ENCODE results near the gene DNAJC27. TPM values are rescaled to one million over a fixed set of nuclear protein-coding genes. Genes with fewer than 3 reads are reported as not detected.

Gene DNAJC27
- total RNA-seq, 1 donor from 2014 or later: 7.0 TPM

DNA sequence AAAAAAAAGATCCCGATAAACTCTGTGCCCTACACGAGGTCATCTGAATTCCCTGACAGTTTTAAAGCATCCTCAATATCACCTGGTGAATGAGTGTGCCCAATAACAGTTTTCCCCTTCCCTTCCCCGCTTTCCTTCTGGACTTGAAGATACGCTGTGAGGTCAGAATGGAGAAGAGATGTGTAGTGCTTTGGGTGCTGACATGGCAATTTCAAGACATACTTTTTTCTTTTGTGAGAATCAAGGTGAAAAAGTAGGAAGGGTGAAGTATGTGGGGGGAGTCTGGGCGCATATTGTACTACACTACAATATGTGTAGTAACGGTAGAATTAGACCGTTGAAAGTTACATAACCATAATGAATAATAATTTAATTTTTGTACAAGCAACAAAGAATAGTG is 21.7 kb downstream of the DNAJC27 start:
- peaks cover 3% of the 10 kb centered on the region for H3K9me3 Mint-ChIP-seq (ENCODE audit: unreplicated experiment)
- H3K4me1 Mint-ChIP-seq (ENCODE audit: unreplicated experiment): no peaks in the 10 kb centered on the region
- H3K36me3 Mint-ChIP-seq (ENCODE audit: unreplicated experiment): peaks cover 67% of the 10 kb centered on the region
- H3K4me3 Mint-ChIP-seq (ENCODE audit: unreplicated experiment): no peak overlapping the region
- no peak overlapping the region for H3K27ac Mint-ChIP-seq (ENCODE audit: unreplicated experiment)
- no peaks in the 10 kb centered on the region for H3K27me3 Mint-ChIP-seq (ENCODE audit: unreplicated experiment)
- TF ChIP-seq, protein P1, sequence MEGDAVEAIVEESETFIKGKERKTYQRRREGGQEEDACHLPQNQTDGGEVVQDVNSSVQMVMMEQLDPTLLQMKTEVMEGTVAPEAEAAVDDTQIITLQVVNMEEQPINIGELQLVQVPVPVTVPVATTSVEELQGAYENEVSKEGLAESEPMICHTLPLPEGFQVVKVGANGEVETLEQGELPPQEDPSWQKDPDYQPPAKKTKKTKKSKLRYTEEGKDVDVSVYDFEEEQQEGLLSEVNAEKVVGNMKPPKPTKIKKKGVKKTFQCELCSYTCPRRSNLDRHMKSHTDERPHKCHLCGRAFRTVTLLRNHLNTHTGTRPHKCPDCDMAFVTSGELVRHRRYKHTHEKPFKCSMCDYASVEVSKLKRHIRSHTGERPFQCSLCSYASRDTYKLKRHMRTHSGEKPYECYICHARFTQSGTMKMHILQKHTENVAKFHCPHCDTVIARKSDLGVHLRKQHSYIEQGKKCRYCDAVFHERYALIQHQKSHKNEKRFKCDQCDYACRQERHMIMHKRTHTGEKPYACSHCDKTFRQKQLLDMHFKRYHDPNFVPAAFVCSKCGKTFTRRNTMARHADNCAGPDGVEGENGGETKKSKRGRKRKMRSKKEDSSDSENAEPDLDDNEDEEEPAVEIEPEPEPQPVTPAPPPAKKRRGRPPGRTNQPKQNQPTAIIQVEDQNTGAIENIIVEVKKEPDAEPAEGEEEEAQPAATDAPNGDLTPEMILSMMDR (IDR thresholded peaks at IDR 0.05): no peak
- DNase-seq (ENCODE audit: extremely low spot score, unreplicated experiment): no peak

GRCh38 chr2:24948506-24948905 is 23.2 kb downstream of the DNAJC27 start:
- peaks cover 2% of the 10 kb centered on the region for H3K4me1 Mint-ChIP-seq (ENCODE audit: unreplicated experiment)
- TF ChIP-seq, protein P1 (IDR thresholded peaks at IDR 0.05): no peak
- no peaks in the 10 kb centered on the region for H3K27me3 Mint-ChIP-seq (ENCODE audit: unreplicated experiment)
- no peak for DNase-seq (ENCODE audit: extremely low spot score, unreplicated experiment)
- H3K27ac Mint-ChIP-seq (ENCODE audit: unreplicated experiment): no peak overlapping the region
- peaks cover 54% of the 10 kb centered on the region for H3K36me3 Mint-ChIP-seq (ENCODE audit: unreplicated experiment)
- H3K9me3 Mint-ChIP-seq (ENCODE audit: unreplicated experiment): no peaks in the 10 kb centered on the region
- no peak overlapping the region for H3K4me3 Mint-ChIP-seq (ENCODE audit: unreplicated experiment)

DNA sequence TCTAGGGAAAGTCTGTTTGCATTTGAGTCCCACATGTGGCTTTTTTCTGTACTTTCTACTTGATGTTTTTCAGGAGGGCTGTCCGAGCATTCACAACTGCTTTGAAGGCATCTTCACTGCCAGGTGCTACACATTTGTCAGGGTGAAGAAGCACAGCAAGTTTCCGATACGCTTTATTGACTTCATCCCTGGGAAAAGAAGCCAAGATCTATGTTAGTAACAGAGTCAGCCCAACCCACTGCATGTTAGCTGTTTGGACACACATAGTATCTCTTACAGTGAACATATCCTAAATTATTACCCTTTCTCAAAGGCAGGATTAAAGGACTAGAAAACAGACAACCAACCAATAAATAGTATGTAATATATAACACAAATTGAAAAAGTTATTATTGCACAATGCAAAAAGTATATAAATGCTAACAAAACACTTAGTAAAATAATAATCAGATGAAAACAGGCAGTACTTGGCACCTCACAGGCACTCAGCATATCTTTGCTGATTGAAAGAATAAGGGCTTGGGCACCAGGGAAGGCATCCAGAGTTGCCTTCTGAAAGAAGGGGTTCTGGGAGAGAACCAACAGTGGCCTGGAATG is 24.1 kb downstream of the DNAJC27 start:
- Mint-ChIP-seq H3K27me3 (ENCODE audit: unreplicated experiment) (no peaks in the 10 kb centered on the region), H3K4me1 (ENCODE audit: unreplicated experiment) (peaks cover 4% of the 10 kb centered on the region), H3K36me3 (ENCODE audit: unreplicated experiment) (peaks cover 46% of the 10 kb centered on the region), H3K9me3 (ENCODE audit: unreplicated experiment) (no peaks in the 10 kb centered on the region), H3K4me3 (ENCODE audit: unreplicated experiment) (no peak overlapping the region), H3K27ac (ENCODE audit: unreplicated experiment) (no peak overlapping the region)
- DNase-seq (ENCODE audit: extremely low spot score, unreplicated experiment): no peak
- TF ChIP-seq, protein P1 (IDR thresholded peaks at IDR 0.05): no peak

- Mint-ChIP-seq H3K36me3 (ENCODE audit: unreplicated experiment) (peaks cover 34% of the 10 kb centered on the region), H3K4me3 (ENCODE audit: unreplicated experiment) (no peak overlapping the region), H3K9me3 (ENCODE audit: unreplicated experiment) (no peaks in the 10 kb centered on the region), H3K27me3 (ENCODE audit: unreplicated experiment) (no peaks in the 10 kb centered on the region), H3K27ac (ENCODE audit: unreplicated experiment) (no peak overlapping the region), H3K4me1 (ENCODE audit: unreplicated experiment) (peaks cover 4% of the 10 kb centered on the region)
- DNase-seq (ENCODE audit: extremely low spot score, unreplicated experiment): no peak
- TF ChIP-seq, protein P1 (IDR thresholded peaks at IDR 0.05): no peak
Observed at GRCh38 chr2:24945907-24946306, 25.8 kb downstream of the DNAJC27 start.

DNA sequence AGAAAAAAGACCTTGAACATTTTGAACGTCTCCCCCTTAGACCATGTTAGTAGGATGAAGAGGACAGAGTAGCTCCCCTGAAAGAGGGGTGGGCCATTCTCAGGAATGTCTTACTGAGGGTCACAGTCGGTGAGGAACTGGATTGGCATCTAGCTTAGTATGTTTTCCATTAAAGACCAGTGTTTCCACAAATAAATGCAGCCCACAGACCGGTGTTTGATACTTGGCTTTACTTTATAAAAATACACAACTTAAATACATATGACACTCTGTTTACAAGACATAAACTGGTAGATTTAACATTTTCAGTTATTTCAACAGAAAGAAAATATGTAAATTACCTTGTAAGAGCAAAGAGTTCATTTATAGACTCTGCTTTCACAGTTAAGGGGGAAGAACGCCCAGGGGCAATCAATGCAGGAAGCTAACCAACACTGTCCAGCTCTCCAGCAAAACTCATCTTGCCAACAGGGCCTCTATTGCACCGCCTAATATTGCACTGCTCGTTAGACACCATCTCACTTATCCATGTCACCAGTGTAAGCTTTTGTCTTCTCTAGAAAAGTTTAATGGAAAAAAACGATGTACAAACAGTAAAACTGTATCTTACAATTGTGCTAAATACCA is 28.2 kb downstream of the DNAJC27 start:
- H3K9me3 Mint-ChIP-seq (ENCODE audit: unreplicated experiment): no peaks in the 10 kb centered on the region
- no peak for DNase-seq (ENCODE audit: extremely low spot score, unreplicated experiment)
- H3K4me3 Mint-ChIP-seq (ENCODE audit: unreplicated experiment): no peak overlapping the region
- no peak overlapping the region for H3K27ac Mint-ChIP-seq (ENCODE audit: unreplicated experiment)
- peaks cover 25% of the 10 kb centered on the region for H3K36me3 Mint-ChIP-seq (ENCODE audit: unreplicated experiment)
- no peaks in the 10 kb centered on the region for H3K27me3 Mint-ChIP-seq (ENCODE audit: unreplicated experiment)
- TF ChIP-seq, protein P1 (IDR thresholded peaks at IDR 0.05): no peak
- peaks cover 4% of the 10 kb centered on the region for H3K4me1 Mint-ChIP-seq (ENCODE audit: unreplicated experiment)

Measured in osteocyte (in vitro differentiated cells).